ENCODE data around the gene HIF3A. TPM values are rescaled to one million over a fixed set of nuclear protein-coding genes. Genes with fewer than 3 reads are reported as not detected.

Gene HIF3A
- total and polyA plus RNA-seq, 5 donors from 2014 or later, result not detected

- DNase-seq (no peak), ATAC-seq (ENCODE audit: low read depth in 2 of 2) (no peak)
- Histone ChIP-seq H3K4me3 (ENCODE audit: low read depth, low read length) (no peak overlapping the region), H3K4me1 (ENCODE audit: control insufficient read depth, insufficient read depth, low read length, poor library complexity, severe bottlenecking) (no peaks in the 10 kb centered on the region), H3K27ac (ENCODE audit: insufficient read depth, low read length, poor library complexity, severe bottlenecking) (no peak overlapping the region), H3K27me3 (ENCODE audit: control insufficient read depth, insufficient read depth, low read length) (no peaks in the 10 kb centered on the region), H3K9me3 (ENCODE audit: control insufficient read depth in 2 of 2, low read length in 2 of 2) (no peaks in the 10 kb centered on the region), H3K36me3 (ENCODE audit: control insufficient read depth, insufficient read depth, low read length) (peaks cover 61% of the 10 kb centered on the region)
- no peaks in the 10 kb centered on the region for H3K9me3 Mint-ChIP-seq
- peaks cover 51% of the 10 kb centered on the region for H3K36me3 Mint-ChIP-seq
- H3K4me1 Mint-ChIP-seq, result peaks cover 0 to 16% (median 7%) of the 10 kb centered on the region in 4 donors
- H3K27ac Mint-ChIP-seq, result no peak overlapping the region
- no peak overlapping the region for H3K4me3 Mint-ChIP-seq
- no peaks in the 10 kb centered on the region for H3K27me3 Mint-ChIP-seq
Observed at GRCh38 chr19:46383171-46383815, 86.5 kb downstream of the HIF3A start.

GRCh38 chr19:46383846-46384245, 87.0 kb downstream of the HIF3A start:
- no peaks in the 10 kb centered on the region for H3K9me3 Mint-ChIP-seq
- H3K9me3 ChIP-seq (ENCODE audit: control insufficient read depth in 2 of 2, low read length in 2 of 2), result no peaks in the 10 kb centered on the region
- no peaks in the 10 kb centered on the region for H3K27me3 ChIP-seq (ENCODE audit: control insufficient read depth, insufficient read depth, low read length)
- H3K36me3 ChIP-seq (ENCODE audit: control insufficient read depth, insufficient read depth, low read length), result peaks cover 62% of the 10 kb centered on the region
- no peaks in the 10 kb centered on the region for H3K4me1 ChIP-seq (ENCODE audit: control insufficient read depth, insufficient read depth, low read length, poor library complexity, severe bottlenecking)
- no peak overlapping the region for H3K4me3 ChIP-seq (ENCODE audit: low read depth, low read length)
- ATAC-seq (ENCODE audit: low read depth in 2 of 2) (no peak), DNase-seq (no peak)
- no peaks in the 10 kb centered on the region for H3K27me3 Mint-ChIP-seq
- H3K4me3 Mint-ChIP-seq, result no peak overlapping the region
- peaks cover 53% of the 10 kb centered on the region for H3K36me3 Mint-ChIP-seq
- peak overlapping the region in 1 of 3 donors; percentile 80 for H3K27ac Mint-ChIP-seq
- peaks cover 0 to 16% (median 6%) of the 10 kb centered on the region in 4 donors for H3K4me1 Mint-ChIP-seq
- H3K27ac ChIP-seq (ENCODE audit: insufficient read depth, low read length, poor library complexity, severe bottlenecking), result no peak overlapping the region

- ATAC-seq (ENCODE audit: low read depth in 2 of 2) (no peak), DNase-seq (no peak)
- no peaks in the 10 kb centered on the region for H3K9me3 ChIP-seq (ENCODE audit: control insufficient read depth in 2 of 2, low read length in 2 of 2)
- Mint-ChIP-seq H3K27me3 (no peaks in the 10 kb centered on the region), H3K4me1 (peaks cover 0 to 14% (median 6%) of the 10 kb centered on the region in 4 donors), H3K27ac (no peak overlapping the region), H3K4me3 (no peak overlapping the region), H3K36me3 (peaks cover 53% of the 10 kb centered on the region), H3K9me3 (no peaks in the 10 kb centered on the region)
- no peak overlapping the region for H3K4me3 ChIP-seq (ENCODE audit: low read depth, low read length)
- no peak overlapping the region for H3K27ac ChIP-seq (ENCODE audit: insufficient read depth, low read length, poor library complexity, severe bottlenecking)
- no peaks in the 10 kb centered on the region for H3K27me3 ChIP-seq (ENCODE audit: control insufficient read depth, insufficient read depth, low read length)
- H3K36me3 ChIP-seq (ENCODE audit: control insufficient read depth, insufficient read depth, low read length), result peaks cover 58% of the 10 kb centered on the region
- no peaks in the 10 kb centered on the region for H3K4me1 ChIP-seq (ENCODE audit: control insufficient read depth, insufficient read depth, low read length, poor library complexity, severe bottlenecking)
Observed at GRCh38 chr19:46384396-46384795, 87.6 kb downstream of the HIF3A start.

- no peak overlapping the region for H3K27ac ChIP-seq (ENCODE audit: insufficient read depth, low read length, poor library complexity, severe bottlenecking)
- no peak for ATAC-seq (ENCODE audit: low read depth in 2 of 2)
- Mint-ChIP-seq H3K4me1 (peaks cover 0 to 6% (median 3%) of the 10 kb centered on the region in 4 donors), H3K9me3 (no peaks in the 10 kb centered on the region), H3K27me3 (no peaks in the 10 kb centered on the region), H3K36me3 (peaks cover 50% of the 10 kb centered on the region), H3K4me3 (no peak overlapping the region), H3K27ac (no peak overlapping the region)
- no peaks in the 10 kb centered on the region for H3K4me1 ChIP-seq (ENCODE audit: control insufficient read depth, insufficient read depth, low read length, poor library complexity, severe bottlenecking)
- no peak for DNase-seq
- H3K9me3 ChIP-seq (ENCODE audit: control insufficient read depth in 2 of 2, low read length in 2 of 2), result no peaks in the 10 kb centered on the region
- no peaks in the 10 kb centered on the region for H3K27me3 ChIP-seq (ENCODE audit: control insufficient read depth, insufficient read depth, low read length)
- no peak overlapping the region for H3K4me3 ChIP-seq (ENCODE audit: low read depth, low read length)
- H3K36me3 ChIP-seq (ENCODE audit: control insufficient read depth, insufficient read depth, low read length), result peaks cover 50% of the 10 kb centered on the region
Observed at GRCh38 chr19:46385636-46386035, 88.8 kb downstream of the HIF3A start.

GRCh38 chr19:46386151-46386550, 89.3 kb downstream of the HIF3A start:
- Histone ChIP-seq H3K4me1 (ENCODE audit: control insufficient read depth, insufficient read depth, low read length, poor library complexity, severe bottlenecking) (no peaks in the 10 kb centered on the region), H3K9me3 (ENCODE audit: control insufficient read depth in 2 of 2, low read length in 2 of 2) (no peaks in the 10 kb centered on the region), H3K27me3 (ENCODE audit: control insufficient read depth, insufficient read depth, low read length) (no peaks in the 10 kb centered on the region), H3K36me3 (ENCODE audit: control insufficient read depth, insufficient read depth, low read length) (peaks cover 52% of the 10 kb centered on the region), H3K27ac (ENCODE audit: insufficient read depth, low read length, poor library complexity, severe bottlenecking) (no peak overlapping the region), H3K4me3 (ENCODE audit: low read depth, low read length) (no peak overlapping the region)
- H3K27me3 Mint-ChIP-seq, result no peaks in the 10 kb centered on the region
- ATAC-seq (ENCODE audit: low read depth in 2 of 2) (no peak), DNase-seq (no peak)
- H3K27ac Mint-ChIP-seq, result peak overlapping the region in 1 of 3 donors; percentile 26
- H3K36me3 Mint-ChIP-seq, result peaks cover 47% of the 10 kb centered on the region
- H3K9me3 Mint-ChIP-seq, result no peaks in the 10 kb centered on the region
- H3K4me1 Mint-ChIP-seq, result peaks cover 0 to 5% (median under 1%) of the 10 kb centered on the region in 4 donors
- no peak overlapping the region for H3K4me3 Mint-ChIP-seq

- DNase-seq (no peak), ATAC-seq (ENCODE audit: low read depth in 2 of 2) (no peak)
- H3K27ac Mint-ChIP-seq, result no peak overlapping the region
- no peaks in the 10 kb centered on the region for H3K4me1 ChIP-seq (ENCODE audit: control insufficient read depth, insufficient read depth, low read length, poor library complexity, severe bottlenecking)
- no peak overlapping the region for H3K4me3 ChIP-seq (ENCODE audit: low read depth, low read length)
- no peak overlapping the region for H3K4me3 Mint-ChIP-seq
- H3K27me3 Mint-ChIP-seq, result no peaks in the 10 kb centered on the region
- no peaks in the 10 kb centered on the region for H3K27me3 ChIP-seq (ENCODE audit: control insufficient read depth, insufficient read depth, low read length)
- H3K36me3 Mint-ChIP-seq, result peaks cover 50% of the 10 kb centered on the region
- no peak overlapping the region for H3K27ac ChIP-seq (ENCODE audit: insufficient read depth, low read length, poor library complexity, severe bottlenecking)
- peaks cover 48% of the 10 kb centered on the region for H3K36me3 ChIP-seq (ENCODE audit: control insufficient read depth, insufficient read depth, low read length)
- no peaks in the 10 kb centered on the region for H3K9me3 ChIP-seq (ENCODE audit: control insufficient read depth in 2 of 2, low read length in 2 of 2)
- H3K4me1 Mint-ChIP-seq, result peaks cover 0 to 5% (median under 1%) of the 10 kb centered on the region in 4 donors
- no peaks in the 10 kb centered on the region for H3K9me3 Mint-ChIP-seq
Observed at GRCh38 chr19:46386996-46387712, 90.3 kb downstream of the HIF3A start.

GRCh38 chr19:46387713-46388130, 90.9 kb downstream of the HIF3A start:
- H3K27ac Mint-ChIP-seq, result no peak overlapping the region
- no peak overlapping the region for H3K4me3 ChIP-seq (ENCODE audit: low read depth, low read length)

More at GRCh38 chr19:46387713-46388130, 90.9 kb downstream of the HIF3A start:
- Mint-ChIP-seq H3K36me3 (peaks cover 50% of the 10 kb centered on the region), H3K4me3 (no peak overlapping the region), H3K27me3 (no peaks in the 10 kb centered on the region), H3K4me1 (peaks cover 0 to 2% (median 0%) of the 10 kb centered on the region in 4 donors), H3K9me3 (no peaks in the 10 kb centered on the region)
- Histone ChIP-seq H3K9me3 (ENCODE audit: control insufficient read depth in 2 of 2, low read length in 2 of 2) (no peaks in the 10 kb centered on the region), H3K27ac (ENCODE audit: insufficient read depth, low read length, poor library complexity, severe bottlenecking) (no peak overlapping the region), H3K27me3 (ENCODE audit: control insufficient read depth, insufficient read depth, low read length) (no peaks in the 10 kb centered on the region), H3K36me3 (ENCODE audit: control insufficient read depth, insufficient read depth, low read length) (peaks cover 43% of the 10 kb centered on the region), H3K4me1 (ENCODE audit: control insufficient read depth, insufficient read depth, low read length, poor library complexity, severe bottlenecking) (no peaks in the 10 kb centered on the region)
- DNase-seq (no peak), ATAC-seq (ENCODE audit: low read depth in 2 of 2) (no peak)

All from CD4-positive, CD25-positive, alpha-beta regulatory T cell (primary cell).